H9 (cell line): ENCODE measurements around the gene SEMA3G. TPM values are rescaled to one million over a fixed set of nuclear protein-coding genes. Genes with fewer than 3 reads are reported as not detected.
A peak's percentile ranks its signal among the peaks of the same experiment; 100 is the strongest.

Experiments used
- DNase-seq: peaks from one replicate; pipeline ENCODE4 v3.0.0-alpha.2; 2017
- H2AFZ ChIP-seq: one replicate; pipeline ENCODE4 v1.6.1; 2013; ENCODE audit warnings: mild to moderate bottlenecking, low read length, control low read depth, moderate library complexity
- H2AK5ac ChIP-seq: 2 replicates; pipeline ENCODE4 v1.6.1; 2013; ENCODE audit warnings: low read length, control low read depth, mixed read lengths; ENCODE audit not compliant: insufficient read length
- H2BK120ac ChIP-seq: one replicate; pipeline ENCODE4 v1.6.1; 2013; ENCODE audit warnings: low read depth, mild to moderate bottlenecking, low read length, control low read depth, inconsistent platforms; ENCODE audit not compliant: poor library complexity, severe bottlenecking
- H2BK12ac ChIP-seq: 2 replicates; pipeline ENCODE4 v1.6.1; 2013; ENCODE audit warnings: low read length, control low read depth, mixed read lengths, low read depth; ENCODE audit not compliant: insufficient read length
- H2BK15ac ChIP-seq: 2 replicates; pipeline ENCODE4 v1.6.1; 2013; ENCODE audit warnings: low read depth, low read length, control low read depth
- H2BK20ac ChIP-seq: one replicate; pipeline ENCODE4 v1.6.1; 2013; ENCODE audit warnings: low read depth, mild to moderate bottlenecking, low read length, control low read depth, inconsistent platforms; ENCODE audit not compliant: poor library complexity, severe bottlenecking
- H2BK5ac ChIP-seq: 2 replicates; pipeline ENCODE4 v1.6.1; 2013; ENCODE audit warnings: low read length, control low read depth, mixed read lengths; ENCODE audit not compliant: insufficient read length
- H3K14ac ChIP-seq: 2 replicates; pipeline ENCODE4 v1.6.1; 2013; ENCODE audit warnings: low read length, control low read depth; ENCODE audit not compliant: insufficient read depth
- H3K18ac ChIP-seq: 2 replicates; pipeline ENCODE4 v1.6.1; 2013; ENCODE audit warnings: low read depth, mild to moderate bottlenecking, mixed read lengths, low read length, control low read depth; ENCODE audit not compliant: insufficient read length
- H3K23ac ChIP-seq: 2 replicates; pipeline ENCODE4 v1.6.1; 2013; ENCODE audit warnings: low read length, control low read depth, mixed read lengths, low read depth; ENCODE audit not compliant: insufficient read length
- H3K23me2 ChIP-seq: 2 replicates; pipeline ENCODE4 v1.6.1; 2013; ENCODE audit warnings: low read depth, mild to moderate bottlenecking, mixed read lengths, low read length, control low read depth; ENCODE audit not compliant: insufficient read length, poor library complexity, severe bottlenecking
- H3K27ac ChIP-seq: 2 replicates; pipeline ENCODE4 v1.5.1; 2013; ENCODE audit warnings: low read length, control low read depth, mixed read lengths, low read depth; ENCODE audit not compliant: insufficient read length
- H3K27me3 ChIP-seq: 2 replicates; pipeline ENCODE4 v1.6.1; 2013; ENCODE audit warnings: low read length, control low read depth, inconsistent platforms; ENCODE audit not compliant: insufficient read depth
- H3K4ac ChIP-seq: 2 replicates; pipeline ENCODE4 v1.6.1; 2013; ENCODE audit warnings: low read depth, mild to moderate bottlenecking, control low read depth, inconsistent platforms, low read length, moderate library complexity
- H3K4me1 ChIP-seq: 2 replicates; pipeline ENCODE4 v1.6.1; 2013; ENCODE audit warnings: low read length, control low read depth, inconsistent platforms; ENCODE audit not compliant: insufficient read depth
- H3K4me2 ChIP-seq: 2 replicates; pipeline ENCODE4 v1.6.1; 2013; ENCODE audit warnings: low read length, control low read depth, mixed read lengths; ENCODE audit not compliant: insufficient read length, insufficient read depth
- H3K56ac ChIP-seq: 2 replicates; pipeline ENCODE4 v1.6.1; 2013; ENCODE audit warnings: low read depth, mild to moderate bottlenecking, mixed read lengths, low read length, control low read depth; ENCODE audit not compliant: insufficient read length
- H3K79me1 ChIP-seq: 2 replicates; pipeline ENCODE4 v1.6.1; 2013; ENCODE audit warnings: low read depth, mild to moderate bottlenecking, moderate library complexity, low read length, control low read depth, inconsistent platforms; ENCODE audit not compliant: insufficient read depth, poor library complexity, severe bottlenecking
- H3K79me2 ChIP-seq: 2 replicates; pipeline ENCODE4 v1.6.1; 2013; ENCODE audit warnings: low read length, control low read depth, inconsistent platforms; ENCODE audit not compliant: insufficient read depth
- H3K9ac ChIP-seq: 2 replicates; pipeline ENCODE4 v1.6.1; 2013; ENCODE audit warnings: low read length, control low read depth, mixed read lengths; ENCODE audit not compliant: insufficient read length; ENCODE audit errors: extremely low read depth
- H3K9me3 ChIP-seq: one replicate; pipeline ENCODE4 v1.6.1; 2013; ENCODE audit warnings: low read depth, low read length, inconsistent platforms; ENCODE audit not compliant: control insufficient read depth
- H3T11ph ChIP-seq: one replicate; pipeline ENCODE4 v1.6.1; 2013; ENCODE audit warnings: mild to moderate bottlenecking, low read length, control low read depth, inconsistent platforms
- H4K20me1 ChIP-seq: one replicate; pipeline ENCODE4 v1.6.1; 2013; ENCODE audit not compliant: control insufficient read depth, insufficient read length, insufficient read depth
- H4K5ac ChIP-seq: 2 replicates; pipeline ENCODE4 v1.6.1; 2013; ENCODE audit warnings: low read depth, mild to moderate bottlenecking, mixed read lengths, low read length, control low read depth; ENCODE audit not compliant: insufficient read length
- H4K8ac ChIP-seq: replicated peaks from 2 replicates; pipeline ENCODE4 v1.6.1; 2013; ENCODE audit warnings: low read length, control low read depth, mixed read lengths, low read depth; ENCODE audit not compliant: insufficient read length
- H4K91ac ChIP-seq: 2 replicates; pipeline ENCODE4 v1.6.1; 2013; ENCODE audit warnings: low read depth, mild to moderate bottlenecking, moderate library complexity, mixed read lengths, low read length, control low read depth; ENCODE audit not compliant: insufficient read length
- H3K27ac Mint-ChIP-seq, 3 experiments: 2 replicates in 2 of 3; 3 replicates in 1 of 3; pipeline ENCODE4 v1.8.0; 2020 to 2021; ENCODE audit warnings: mixed read lengths in 3 of 3, mild to moderate bottlenecking in 1 of 3, moderate library complexity in 1 of 3
- H3K27me3 Mint-ChIP-seq: 2 replicates; pipeline ENCODE4 v1.8.0; 2021; ENCODE audit warnings: low read depth, mild to moderate bottlenecking, moderate library complexity, mixed read lengths
- H3K36me3 Mint-ChIP-seq, 3 experiments: 2 replicates in 2 of 3; 3 replicates in 1 of 3; pipeline ENCODE4 v1.8.0; 2020 to 2021; ENCODE audit warnings: low read depth in 3 of 3, mixed read lengths in 3 of 3; ENCODE audit not compliant: insufficient read depth in 1 of 3
- H3K4me1 Mint-ChIP-seq, 2 experiments: 2 replicates each; pipeline ENCODE4 v1.8.0; 2020; ENCODE audit warnings: mixed read lengths in 2 of 2
- H3K4me3 Mint-ChIP-seq, 2 experiments: 2 replicates in 1 of 2; 3 replicates in 1 of 2; pipeline ENCODE4 v1.8.0; 2020 to 2021; ENCODE audit warnings: mild to moderate bottlenecking in 2 of 2, mixed read lengths in 2 of 2, moderate library complexity in 1 of 2
- H3K9me3 Mint-ChIP-seq, 2 experiments: 2 replicates in 1 of 2; 3 replicates in 1 of 2; pipeline ENCODE4 v1.8.0; 2020; ENCODE audit warnings: mild to moderate bottlenecking in 2 of 2, mixed read lengths in 2 of 2, moderate library complexity in 1 of 2
- WGBS: extraction: QIAGEN DNeasy Blood & Tissue Kit; methylation state at CpG from one replicate; pipeline ENCODE4 v1.1.7; 2013; ENCODE audit warnings: missing lambda C conversion rate, low lambda C conversion rate, mixed read lengths; ENCODE audit not compliant: insufficient read length; ENCODE audit errors: extremely low coverage; 5-methylcytosine and 5-hydroxymethylcytosine counted together
- total RNA-seq: library from RNA; stranded (reverse); gene quantifications from 2 replicates; pipeline ENCODE4 v1.2.1, GENCODE V29; 2021
- TF ChIP-seq, protein P1 (sequence below): fragments of 200-600 bp; sonication (generic); conservative IDR thresholded peaks from 3 replicates; pipeline ENCODE4 v1.8.0; 2021; ENCODE audit warnings: antibody characterized with exemption, mild to moderate bottlenecking

The SEMA3G gene
- total RNA-seq, 1 experiment from 2014 or later = 2.4 TPM

GRCh38 chr3:52400275-52400793 is 44.6 kb downstream of the SEMA3G start:
- no peak for DNase-seq
- H2BK12ac ChIP-seq = no peak overlapping the region
- H4K5ac ChIP-seq = no peak overlapping the region
- H3K23me2 ChIP-seq = no peaks in the 10 kb centered on the region
- H3K9ac ChIP-seq = no peak overlapping the region
- H4K20me1 ChIP-seq = no peaks in the 10 kb centered on the region
- H3T11ph ChIP-seq = no peak overlapping the region
- no peaks in the 10 kb centered on the region for H3K27me3 ChIP-seq
- no peak overlapping the region for H3K56ac ChIP-seq
- no peak overlapping the region for H3K23ac ChIP-seq
- no peaks in the 10 kb centered on the region for H3K9me3 Mint-ChIP-seq
- no peak overlapping the region for H2BK120ac ChIP-seq
- no peak overlapping the region for H2BK15ac ChIP-seq
- peaks cover 7% of the 10 kb centered on the region for H3K27me3 Mint-ChIP-seq
- no peak overlapping the region for H2BK5ac ChIP-seq
- H3K79me1 ChIP-seq = no peaks in the 10 kb centered on the region
- no peak overlapping the region for H3K14ac ChIP-seq
- H3K36me3 Mint-ChIP-seq = peaks cover 30 to 48% (median 40%) of the 10 kb centered on the region in 3 experiments
- H2AFZ ChIP-seq = no peak overlapping the region
- TF ChIP-seq, protein P1, sequence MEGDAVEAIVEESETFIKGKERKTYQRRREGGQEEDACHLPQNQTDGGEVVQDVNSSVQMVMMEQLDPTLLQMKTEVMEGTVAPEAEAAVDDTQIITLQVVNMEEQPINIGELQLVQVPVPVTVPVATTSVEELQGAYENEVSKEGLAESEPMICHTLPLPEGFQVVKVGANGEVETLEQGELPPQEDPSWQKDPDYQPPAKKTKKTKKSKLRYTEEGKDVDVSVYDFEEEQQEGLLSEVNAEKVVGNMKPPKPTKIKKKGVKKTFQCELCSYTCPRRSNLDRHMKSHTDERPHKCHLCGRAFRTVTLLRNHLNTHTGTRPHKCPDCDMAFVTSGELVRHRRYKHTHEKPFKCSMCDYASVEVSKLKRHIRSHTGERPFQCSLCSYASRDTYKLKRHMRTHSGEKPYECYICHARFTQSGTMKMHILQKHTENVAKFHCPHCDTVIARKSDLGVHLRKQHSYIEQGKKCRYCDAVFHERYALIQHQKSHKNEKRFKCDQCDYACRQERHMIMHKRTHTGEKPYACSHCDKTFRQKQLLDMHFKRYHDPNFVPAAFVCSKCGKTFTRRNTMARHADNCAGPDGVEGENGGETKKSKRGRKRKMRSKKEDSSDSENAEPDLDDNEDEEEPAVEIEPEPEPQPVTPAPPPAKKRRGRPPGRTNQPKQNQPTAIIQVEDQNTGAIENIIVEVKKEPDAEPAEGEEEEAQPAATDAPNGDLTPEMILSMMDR = no peak
- no peak overlapping the region for H2BK20ac ChIP-seq
- H4K91ac ChIP-seq = no peak overlapping the region
- H3K27ac ChIP-seq = no peak overlapping the region
- WGBS = no CpG with 5 or more reads among the region's 10 CpGs
- H3K4me1 ChIP-seq = no peaks in the 10 kb centered on the region
- no peak overlapping the region for H2AK5ac ChIP-seq
- no peak overlapping the region for H3K4ac ChIP-seq
- H3K4me3 Mint-ChIP-seq = no peak overlapping the region
- peak overlapping the region in 1 of 3 experiments; percentile 77; a peak in 1 of 7 replicates for H3K27ac Mint-ChIP-seq
- no peaks in the 10 kb centered on the region for H3K4me1 Mint-ChIP-seq
- H3K18ac ChIP-seq = no peak overlapping the region
- H4K8ac ChIP-seq = no peak overlapping the region
- H3K9me3 ChIP-seq = no peaks in the 10 kb centered on the region
- H3K79me2 ChIP-seq = no peaks in the 10 kb centered on the region
- no peak overlapping the region for H3K4me2 ChIP-seq
